ENCODE data around the gene PIEZO2. TPM values are rescaled to one million over a fixed set of nuclear protein-coding genes. Genes with fewer than 3 reads are reported as not detected.
"Not testable (repeated sequence)": the region's sequence is repeated elsewhere in the genome, so short reads cannot be mapped to it uniquely, and the experiment has no call there.

The PIEZO2 gene
- total RNA-seq, 4 donors from 2014 or later, result 0.64 to 1.8 (median 1.6) TPM

- no peaks in the 10 kb centered on the region for H3K27me3 ChIP-seq
- no peak for ATAC-seq
- H3K4me1 ChIP-seq, result peaks cover 0 to 7% (median 0%) of the 10 kb centered on the region in 3 donors
- TF ChIP-seq POLR2AphosphoS5 (IDR thresholded peaks at IDR 0.05), result no peak
- TF ChIP-seq CTCF (IDR thresholded peaks at IDR 0.05), result no peak
- TF ChIP-seq EP300 (IDR thresholded peaks at IDR 0.05), result no peak
- no peak for TF ChIP-seq POLR2A (IDR thresholded peaks at IDR 0.05)
- WGBS, 2 donors (ENCODE audit: low coverage in 1 of 2), result 47 to 56% methylated on average over 6 of the region's 6 CpGs
- no peak overlapping the region for H3K4me3 ChIP-seq
- no peaks in the 10 kb centered on the region for H3K9me3 ChIP-seq
- no peak overlapping the region for H3K27ac ChIP-seq
- H3K36me3 ChIP-seq, result no peaks in the 10 kb centered on the region
Observed at GRCh38 chr18:10847907-10848306, 301.5 kb downstream of the PIEZO2 start.

- no peak overlapping the region for H3K27ac ChIP-seq
- no peak overlapping the region for H3K4me3 ChIP-seq
- TF ChIP-seq POLR2A (IDR thresholded peaks at IDR 0.05) (no peak), EP300 (IDR thresholded peaks at IDR 0.05) (no peak), CTCF (IDR thresholded peaks at IDR 0.05) (no peak), POLR2AphosphoS5 (IDR thresholded peaks at IDR 0.05) (no peak)
- no peaks in the 10 kb centered on the region for H3K9me3 ChIP-seq
- 84% methylated on average over 6 of the region's 8 CpGs; no CpG with 5 or more reads in 1 of the 2 donors for WGBS, 2 donors (ENCODE audit: low coverage in 1 of 2)
- H3K27me3 ChIP-seq, result no peaks in the 10 kb centered on the region
- no peak for ATAC-seq
- no peaks in the 10 kb centered on the region for H3K36me3 ChIP-seq
- H3K4me1 ChIP-seq, result peaks cover 0 to 12% (median 0%) of the 10 kb centered on the region in 3 donors
Observed at GRCh38 chr18:10847408-10847790, 302.0 kb downstream of the PIEZO2 start.

- Histone ChIP-seq H3K27ac (no peak overlapping the region), H3K27me3 (no peaks in the 10 kb centered on the region), H3K36me3 (no peaks in the 10 kb centered on the region), H3K9me3 (no peaks in the 10 kb centered on the region), H3K4me3 (no peak overlapping the region), H3K4me1 (peaks cover 0 to 15% (median 0%) of the 10 kb centered on the region in 3 donors)
- no peak for TF ChIP-seq CTCF (IDR thresholded peaks at IDR 0.05)
- TF ChIP-seq EP300 (IDR thresholded peaks at IDR 0.05), result no peak
- no peak for TF ChIP-seq POLR2AphosphoS5 (IDR thresholded peaks at IDR 0.05)
- TF ChIP-seq POLR2A (IDR thresholded peaks at IDR 0.05), result no peak
- no peak for ATAC-seq
- WGBS, 2 donors (ENCODE audit: low coverage in 1 of 2), result 83% methylated on average over 6 of the region's 6 CpGs; no CpG with 5 or more reads in 1 of the 2 donors
Observed at GRCh38 chr18:10846657-10847407, 302.5 kb downstream of the PIEZO2 start.

GRCh38 chr18:10846035-10846434, 303.3 kb downstream of the PIEZO2 start:
- WGBS, 2 donors (ENCODE audit: low coverage in 1 of 2), result no CpG with 5 or more reads among the region's 2 CpGs
- not testable (repeated sequence) for ATAC-seq, H3K27ac ChIP-seq

GRCh38 chr18:10843565-10843964, 305.8 kb downstream of the PIEZO2 start:
- TF ChIP-seq CTCF (IDR thresholded peaks at IDR 0.05) (no peak), POLR2A (IDR thresholded peaks at IDR 0.05) (no peak), POLR2AphosphoS5 (IDR thresholded peaks at IDR 0.05) (no peak), EP300 (IDR thresholded peaks at IDR 0.05) (no peak)
- 56 to 74% methylated on average over 4 to 5 of the region's 5 CpGs for WGBS, 2 donors (ENCODE audit: low coverage in 1 of 2)
- H3K9me3 ChIP-seq, result no peaks in the 10 kb centered on the region
- H3K4me3 ChIP-seq, result no peak overlapping the region
- no peaks in the 10 kb centered on the region for H3K27me3 ChIP-seq
- ATAC-seq, result no peak
- H3K27ac ChIP-seq, result no peak overlapping the region
- peaks cover 0 to 15% (median 0%) of the 10 kb centered on the region in 3 donors for H3K4me1 ChIP-seq
- H3K36me3 ChIP-seq, result no peaks in the 10 kb centered on the region

More at GRCh38 chr18:10846035-10846434, 303.3 kb downstream of the PIEZO2 start:
- peaks cover 0 to 15% (median 0%) of the 10 kb centered on the region in 3 donors for H3K4me1 ChIP-seq
- not testable (repeated sequence) for H3K27me3 ChIP-seq, H3K9me3 ChIP-seq, H3K4me3 ChIP-seq, H3K36me3 ChIP-seq

Measured in gastroesophageal sphincter (tissue), 4 donors.